Activated naive CD8-positive, alpha-beta T cell treated with anti-CD3 and anti-CD28 coated beads for 36 hours (primary cell): ENCODE results near the gene DNM2. TPM values are rescaled to one million over a fixed set of nuclear protein-coding genes. Genes with fewer than 3 reads are reported as not detected.
A peak's percentile ranks its signal among the peaks of the same experiment; 100 is the strongest.
"Not testable (repeated sequence)": the region's sequence is repeated elsewhere in the genome, so short reads cannot be mapped to it uniquely, and the experiment has no call there.

ENCODE experiments used
- DNase-seq: peaks from one replicate; pipeline ENCODE4 v3.0.0; 2021
- H3K27ac Mint-ChIP-seq: one replicate; pipeline ENCODE4 v1.8.0; 2022; ENCODE audit warnings: mild to moderate bottlenecking, moderate library complexity, mixed read lengths
- H3K27me3 Mint-ChIP-seq: one replicate; pipeline ENCODE4 v1.8.0; 2022; ENCODE audit warnings: mild to moderate bottlenecking, mixed read lengths
- H3K36me3 Mint-ChIP-seq: one replicate; pipeline ENCODE4 v1.8.0; 2021; ENCODE audit warnings: mild to moderate bottlenecking, mixed read lengths
- H3K4me1 Mint-ChIP-seq: one replicate; pipeline ENCODE4 v1.8.0; 2021; ENCODE audit warnings: mixed read lengths
- H3K4me3 Mint-ChIP-seq: one replicate; pipeline ENCODE4 v1.8.0; 2022; ENCODE audit warnings: mild to moderate bottlenecking, moderate library complexity, mixed read lengths
- H3K9me3 Mint-ChIP-seq: one replicate; pipeline ENCODE4 v1.8.0; 2022; ENCODE audit warnings: mixed read lengths
- total RNA-seq, 2 experiments: library from RNA; stranded (reverse); gene quantifications; one replicate each; pipeline ENCODE4 v1.2.3, GENCODE V29; 2021

DNM2 gene
- total RNA-seq, 2 experiments from 2014 or later, result 127 to 133 TPM

GRCh38 chr19:10852098-10852800 lies 134.4 kb downstream of the DNM2 start:
- H3K27me3 Mint-ChIP-seq, result no peaks in the 10 kb centered on the region
- no peak overlapping the region for H3K27ac Mint-ChIP-seq

GRCh38 chr19:10852941-10853340 lies 135.1 kb downstream of the DNM2 start:
- Mint-ChIP-seq H3K27me3 (no peaks in the 10 kb centered on the region), H3K27ac (no peak overlapping the region), H3K36me3 (no peaks in the 10 kb centered on the region), H3K4me1 (peaks cover 7% of the 10 kb centered on the region), H3K9me3 (no peaks in the 10 kb centered on the region), H3K4me3 (no peak overlapping the region)
- no peak for DNase-seq

More at GRCh38 chr19:10852098-10852800, 134.4 kb downstream of the DNM2 start:
- no peak for DNase-seq
- Mint-ChIP-seq H3K9me3 (no peaks in the 10 kb centered on the region), H3K36me3 (no peaks in the 10 kb centered on the region), H3K4me1 (peaks cover 10% of the 10 kb centered on the region), H3K4me3 (no peak overlapping the region)

GRCh38 chr19:10854350-10855089 lies 136.6 kb downstream of the DNM2 start:
- Mint-ChIP-seq H3K4me1 (no peaks in the 10 kb centered on the region), H3K27ac (no peak overlapping the region), H3K4me3 (no peak overlapping the region), H3K9me3 (no peaks in the 10 kb centered on the region), H3K36me3 (no peaks in the 10 kb centered on the region), H3K27me3 (no peaks in the 10 kb centered on the region)
- no peak for DNase-seq

- no peak overlapping the region for H3K27ac Mint-ChIP-seq
- H3K9me3 Mint-ChIP-seq, result no peaks in the 10 kb centered on the region
- H3K4me1 Mint-ChIP-seq, result no peaks in the 10 kb centered on the region
- H3K36me3 Mint-ChIP-seq, result no peaks in the 10 kb centered on the region
- no peak overlapping the region for H3K4me3 Mint-ChIP-seq
- H3K27me3 Mint-ChIP-seq, result no peaks in the 10 kb centered on the region
- no peak for DNase-seq
These were observed 138.1 kb downstream of the DNM2 start for GRCh38 chr19:10855879-10856522.

DNA sequence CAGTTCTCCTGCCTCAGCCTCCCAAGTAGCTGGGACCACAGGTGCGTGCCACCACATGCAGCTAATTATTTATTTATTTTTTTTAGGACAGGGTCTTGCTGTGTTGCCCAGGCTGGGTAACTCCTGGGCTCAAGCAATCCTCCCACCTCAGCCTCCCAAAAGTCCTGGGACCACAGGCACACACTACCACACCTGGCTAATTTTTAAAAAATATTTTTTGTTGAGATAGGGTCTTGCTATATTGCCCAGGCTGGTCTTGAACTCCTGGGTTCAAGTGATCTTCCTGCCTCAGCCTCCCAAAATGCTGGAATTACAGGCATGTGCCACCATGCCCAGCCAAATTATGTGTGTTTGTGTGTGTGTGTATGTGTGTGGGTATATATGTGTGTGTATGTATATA lies 139.0 kb downstream of the DNM2 start:
- H3K4me1 Mint-ChIP-seq, DNase-seq, H3K9me3 Mint-ChIP-seq, H3K27me3 Mint-ChIP-seq, H3K4me3 Mint-ChIP-seq, H3K27ac Mint-ChIP-seq, H3K36me3 Mint-ChIP-seq: not testable (repeated sequence)

DNA sequence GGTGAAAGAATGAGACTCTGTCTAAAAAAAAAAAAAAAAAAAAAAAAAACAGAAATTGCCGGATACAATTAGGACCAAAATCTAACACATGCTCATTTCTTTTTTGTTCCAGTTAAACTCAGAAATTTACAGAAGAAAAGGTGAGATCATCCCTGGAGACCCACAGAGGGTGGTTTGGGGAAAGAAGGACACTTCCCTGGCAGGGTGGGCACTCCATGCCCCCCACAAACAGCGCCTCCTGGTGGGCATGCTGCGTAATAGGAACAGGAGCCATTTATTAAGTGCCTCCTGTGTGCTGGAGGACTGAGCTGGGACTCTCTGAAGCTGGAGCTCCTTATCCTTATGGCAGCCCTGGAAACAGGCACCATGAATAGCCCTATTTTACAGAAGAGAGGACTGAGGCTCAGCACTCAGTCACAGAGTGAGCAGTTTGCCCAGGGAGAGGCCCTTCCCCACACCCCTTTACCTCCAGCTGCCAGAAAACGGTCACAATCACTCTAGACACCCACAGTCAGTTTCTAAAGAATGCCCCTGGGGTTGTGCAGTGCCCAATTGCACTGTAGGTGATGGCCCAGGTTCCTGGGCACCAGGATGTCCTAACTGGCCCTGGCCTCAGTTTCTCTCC lies 140.4 kb downstream of the DNM2 start:
- H3K36me3 Mint-ChIP-seq, result no peaks in the 10 kb centered on the region
- H3K9me3 Mint-ChIP-seq, result no peaks in the 10 kb centered on the region
- DNase-seq, result peak; percentile 58
- no peak overlapping the region for H3K27ac Mint-ChIP-seq
- H3K27me3 Mint-ChIP-seq, result no peaks in the 10 kb centered on the region
- H3K4me1 Mint-ChIP-seq, result no peaks in the 10 kb centered on the region
- H3K4me3 Mint-ChIP-seq, result no peak overlapping the region

- H3K27me3 Mint-ChIP-seq, result no peaks in the 10 kb centered on the region
- no peak overlapping the region for H3K4me3 Mint-ChIP-seq
- H3K9me3 Mint-ChIP-seq, result no peaks in the 10 kb centered on the region
- peaks cover 4% of the 10 kb centered on the region for H3K4me1 Mint-ChIP-seq
- no peak overlapping the region for H3K27ac Mint-ChIP-seq
- no peaks in the 10 kb centered on the region for H3K36me3 Mint-ChIP-seq
- no peak for DNase-seq
These were observed 143.3 kb downstream of the DNM2 start for GRCh38 chr19:10861103-10861651.

DNA sequence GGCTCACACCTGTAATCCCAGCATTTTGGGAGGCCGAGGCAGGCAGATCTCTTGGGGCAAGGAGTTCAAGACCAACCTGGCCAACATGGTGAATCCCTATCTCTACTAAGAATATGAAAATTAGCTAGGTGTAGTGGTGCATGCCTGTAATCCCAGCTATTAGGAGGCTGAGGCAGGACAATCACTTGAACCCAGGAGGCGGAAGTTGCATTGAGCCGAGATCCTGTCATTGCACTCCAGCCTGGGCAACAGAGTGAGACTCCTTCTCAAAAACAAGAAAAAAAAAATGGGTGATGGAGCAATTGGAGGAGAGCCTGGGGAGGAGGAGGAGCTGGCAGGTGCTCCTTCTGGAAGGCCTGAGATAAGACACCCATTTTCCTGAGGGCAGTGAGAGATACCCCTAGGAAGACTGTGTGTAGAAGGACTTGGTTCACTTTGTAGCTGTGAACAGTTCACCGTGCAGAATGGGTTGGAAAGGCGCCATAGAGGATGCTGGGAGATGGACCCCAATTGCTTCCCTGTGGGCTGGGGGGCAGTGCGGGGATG lies 144.8 kb downstream of the DNM2 start:
- Mint-ChIP-seq H3K4me1 (peaks cover 5% of the 10 kb centered on the region), H3K36me3 (no peaks in the 10 kb centered on the region), H3K27me3 (no peaks in the 10 kb centered on the region), H3K9me3 (no peaks in the 10 kb centered on the region), H3K27ac (no peak overlapping the region), H3K4me3 (no peak overlapping the region)
- no peak for DNase-seq

DNA sequence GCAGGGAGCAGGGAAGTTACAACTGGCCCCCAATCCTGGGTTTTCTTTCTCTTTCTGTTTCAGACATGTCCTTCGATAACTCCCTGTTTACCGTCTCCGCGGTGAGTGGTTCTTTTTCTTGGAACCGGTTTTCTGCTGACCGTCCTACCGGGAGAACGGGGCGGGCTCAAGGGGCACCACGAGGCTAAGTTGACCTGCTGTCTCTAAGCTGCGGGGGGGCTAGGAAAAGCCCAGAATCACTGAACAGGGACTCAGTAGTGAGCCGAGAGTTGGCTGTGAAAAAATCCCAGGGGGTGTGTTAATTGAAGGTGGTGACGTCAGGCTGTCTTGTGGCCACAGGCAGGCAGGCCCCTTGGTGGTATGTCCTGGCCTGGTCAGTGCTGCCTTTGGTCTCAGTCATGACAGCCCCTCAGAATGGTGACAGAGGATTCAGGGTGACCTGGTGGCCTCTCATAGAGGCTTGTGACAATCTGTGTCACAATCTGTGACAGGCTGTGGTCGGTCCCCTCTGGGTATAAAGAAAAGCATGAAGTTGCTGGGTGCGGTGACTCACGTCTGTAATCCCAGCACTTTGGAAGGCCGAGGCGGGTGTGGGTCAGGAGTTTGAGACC lies 145.3 kb downstream of the DNM2 start:
- no peaks in the 10 kb centered on the region for H3K27me3 Mint-ChIP-seq

DNA sequence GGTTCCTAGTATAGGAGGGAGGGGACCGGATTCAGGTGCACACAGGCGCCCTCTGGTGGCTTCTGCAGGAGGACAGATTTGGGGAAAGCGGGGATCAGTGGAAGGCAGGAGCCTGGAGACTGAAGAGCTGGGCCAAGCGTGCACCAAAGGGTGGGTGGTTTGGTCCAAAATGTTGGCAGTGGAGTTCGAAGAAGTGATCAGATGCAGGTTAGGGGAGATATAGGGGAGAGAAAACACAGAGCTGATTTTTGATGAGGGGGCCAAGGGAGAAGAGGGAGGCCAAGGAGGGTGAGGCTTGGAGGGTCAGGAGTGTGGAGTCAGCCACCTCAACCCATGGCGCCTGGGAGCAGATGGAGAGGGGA lies 146.6 kb downstream of the DNM2 start:
- Mint-ChIP-seq H3K36me3 (no peaks in the 10 kb centered on the region), H3K27me3 (no peaks in the 10 kb centered on the region), H3K27ac (peak overlapping the region; percentile 21), H3K4me3 (no peak overlapping the region), H3K4me1 (peaks cover 14% of the 10 kb centered on the region), H3K9me3 (no peaks in the 10 kb centered on the region)
- peak; percentile 79 for DNase-seq

More for the DNA sequence above, 145.3 kb downstream of the DNM2 start:
- Mint-ChIP-seq H3K4me1 (peaks cover 10% of the 10 kb centered on the region), H3K36me3 (no peaks in the 10 kb centered on the region), H3K27ac (no peak overlapping the region), H3K4me3 (no peak overlapping the region), H3K9me3 (no peaks in the 10 kb centered on the region)
- no peak for DNase-seq

GRCh38 chr19:10866495-10866894 lies 148.6 kb downstream of the DNM2 start:
- Mint-ChIP-seq H3K9me3 (no peaks in the 10 kb centered on the region), H3K36me3 (no peaks in the 10 kb centered on the region), H3K27ac (no peak overlapping the region), H3K4me3 (no peak overlapping the region), H3K27me3 (no peaks in the 10 kb centered on the region), H3K4me1 (peaks cover 19% of the 10 kb centered on the region)
- no peak for DNase-seq

GRCh38 chr19:10868872-10869547 lies 151.1 kb downstream of the DNM2 start:
- no peaks in the 10 kb centered on the region for H3K36me3 Mint-ChIP-seq
- DNase-seq, result no peak
- H3K27ac Mint-ChIP-seq, result peak overlapping the region; percentile 42
- H3K27me3 Mint-ChIP-seq, result no peaks in the 10 kb centered on the region
- H3K9me3 Mint-ChIP-seq, result no peaks in the 10 kb centered on the region
- no peak overlapping the region for H3K4me3 Mint-ChIP-seq
- H3K4me1 Mint-ChIP-seq, result peaks cover 31% of the 10 kb centered on the region

GRCh38 chr19:10869872-10870311 lies 152.0 kb downstream of the DNM2 start:
- peak overlapping the region; percentile 52 for H3K27ac Mint-ChIP-seq
- peaks cover 32% of the 10 kb centered on the region for H3K4me1 Mint-ChIP-seq
- not testable (repeated sequence) for H3K27me3 Mint-ChIP-seq, H3K9me3 Mint-ChIP-seq, H3K36me3 Mint-ChIP-seq, DNase-seq
- peak overlapping the region; percentile 82 for H3K4me3 Mint-ChIP-seq

DNA sequence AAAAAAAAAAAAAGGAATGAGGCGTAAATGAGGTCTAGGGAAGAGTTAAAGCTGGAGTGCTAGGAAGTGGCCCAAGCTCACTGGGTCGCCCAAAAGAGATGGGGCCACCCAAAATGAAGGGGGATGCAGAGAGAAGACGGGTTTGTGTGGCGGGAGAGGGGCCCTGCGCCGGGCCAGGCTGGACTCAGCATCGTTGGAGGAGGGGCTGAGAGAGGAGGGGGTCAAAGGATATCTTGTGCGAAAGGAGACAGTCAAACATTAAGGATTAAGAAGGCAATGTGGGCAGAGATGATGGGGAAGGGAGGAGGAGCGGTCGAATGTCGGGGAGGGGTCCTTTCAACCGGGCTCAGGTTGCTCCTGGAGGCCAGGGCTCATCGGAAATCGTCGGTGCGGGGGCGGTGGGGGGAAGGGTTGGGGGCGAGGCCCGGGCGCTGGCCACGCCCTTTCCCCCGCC lies 152.6 kb downstream of the DNM2 start:
- H3K27me3 Mint-ChIP-seq, result no peaks in the 10 kb centered on the region
- H3K27ac Mint-ChIP-seq, result peak overlapping the region; percentile 88
- peaks cover 33% of the 10 kb centered on the region for H3K4me1 Mint-ChIP-seq
- no peaks in the 10 kb centered on the region for H3K9me3 Mint-ChIP-seq
- peaks cover 4% of the 10 kb centered on the region for H3K36me3 Mint-ChIP-seq
- peak overlapping the region; percentile 82 for H3K4me3 Mint-ChIP-seq
- no peak for DNase-seq
